HG03565 (cell line): ENCODE measurements around the gene TIGIT.
"Not testable (repeated sequence)": the region's sequence is repeated elsewhere in the genome, so short reads cannot be mapped to it uniquely, and the experiment has no call there.

Experiments
- ATAC-seq: cut with Tn5 transposase; IDR thresholded peaks from one replicate; pipeline ENCODE4 v1.9.1; 2021; ENCODE audit warnings: mild to moderate bottlenecking, moderate library complexity; ENCODE audit not compliant: unreplicated experiment

The TIGIT gene

DNA sequence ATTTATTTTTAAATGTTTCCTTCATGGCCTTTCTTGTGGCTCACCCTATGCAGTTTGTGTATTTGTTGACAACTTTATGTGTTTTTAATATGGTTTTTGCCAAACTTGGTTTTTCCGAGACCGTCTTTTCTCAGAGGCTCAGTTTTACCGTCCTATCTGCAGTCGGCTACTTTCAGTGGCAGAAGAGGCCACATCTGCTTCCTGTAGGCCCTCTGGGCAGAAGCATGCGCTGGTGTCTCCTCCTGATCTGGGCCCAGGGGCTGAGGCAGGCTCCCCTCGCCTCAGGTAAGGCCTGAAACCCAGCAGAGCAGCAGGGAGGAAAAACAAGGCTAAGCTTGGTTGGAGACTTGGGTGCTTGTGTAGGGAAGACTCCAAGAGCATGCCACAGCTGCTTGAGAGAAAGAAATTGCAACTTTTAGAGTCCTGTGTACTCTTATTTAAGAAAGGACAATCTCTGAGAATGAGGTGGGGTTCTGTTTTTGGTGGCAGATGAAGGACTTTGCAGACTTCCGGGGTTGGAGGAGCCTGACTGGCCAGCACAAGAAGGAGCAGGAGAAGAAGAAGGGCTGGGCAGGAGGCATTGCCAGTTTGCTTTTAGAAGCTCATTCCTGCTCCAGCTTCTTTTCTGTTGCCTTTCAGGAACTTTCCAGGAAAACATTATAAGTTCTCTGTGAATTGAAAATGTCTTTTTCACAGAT is at the start of gene TIGIT:
Gene TIGIT (plus strand): TSS at position 191 of the 698 bp plus-strand sequence. CDS start 34 bp downstream, at position 225.
- no peak for ATAC-seq

DNA sequence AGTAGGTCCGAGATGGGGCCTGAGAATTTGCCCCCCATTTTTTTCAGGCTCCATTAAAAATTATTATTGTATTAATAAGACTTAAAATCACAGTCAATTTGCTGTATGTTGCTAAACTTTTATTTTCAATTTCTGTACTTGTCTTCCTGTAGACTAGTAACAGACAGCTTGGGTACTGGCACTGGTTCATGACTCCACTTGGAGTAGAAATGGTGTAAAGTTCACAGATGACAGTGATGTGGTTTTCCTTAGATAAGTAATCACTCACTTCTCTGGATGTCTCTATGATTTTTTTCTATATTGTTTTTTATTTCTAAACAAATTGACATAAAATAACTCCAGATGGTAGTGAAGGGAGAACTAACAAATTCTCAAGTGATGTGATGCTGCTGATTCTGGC is 40.9 kb upstream of the TIGIT start:
- no peak for ATAC-seq

DNA sequence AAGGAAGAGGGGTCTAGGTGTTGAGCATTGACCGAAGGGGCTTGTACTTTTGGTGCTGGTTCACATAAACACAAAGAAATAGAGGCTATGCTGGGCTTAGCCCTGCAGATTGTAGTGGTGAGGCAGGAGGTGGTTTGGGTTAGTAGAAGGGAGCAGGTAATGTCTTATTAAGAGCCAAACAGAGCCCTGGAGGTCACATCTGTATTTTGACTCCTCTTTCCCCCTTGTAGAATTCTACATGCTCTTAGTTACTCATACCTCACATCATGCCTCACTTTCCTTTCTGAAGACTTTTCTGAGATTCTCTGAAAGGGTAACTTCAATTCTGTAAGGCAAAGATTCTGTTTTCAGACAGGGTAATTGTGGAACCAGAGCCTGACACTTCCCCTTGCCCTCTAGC is 40.3 kb upstream of the TIGIT start:
- ATAC-seq, result no peak

DNA sequence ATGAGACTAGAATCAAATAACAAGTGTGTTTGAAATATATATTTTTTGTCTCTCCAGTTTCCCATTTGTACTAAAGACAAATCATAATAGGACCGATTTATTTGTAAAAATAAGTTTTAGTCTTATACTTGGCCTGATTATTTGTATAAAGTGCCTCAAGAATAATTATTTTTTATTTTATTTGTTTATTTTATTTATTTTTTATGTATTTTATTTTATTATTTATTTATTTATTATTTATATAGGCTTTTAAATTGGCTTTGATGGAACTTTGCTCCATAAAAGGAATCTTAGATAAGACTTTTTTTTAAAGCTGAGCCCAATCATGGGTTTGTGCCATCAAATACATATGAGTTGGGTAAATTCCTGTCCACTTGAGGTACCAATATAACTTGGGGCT is 34.3 kb upstream of the TIGIT start:
- no peak for ATAC-seq

DNA sequence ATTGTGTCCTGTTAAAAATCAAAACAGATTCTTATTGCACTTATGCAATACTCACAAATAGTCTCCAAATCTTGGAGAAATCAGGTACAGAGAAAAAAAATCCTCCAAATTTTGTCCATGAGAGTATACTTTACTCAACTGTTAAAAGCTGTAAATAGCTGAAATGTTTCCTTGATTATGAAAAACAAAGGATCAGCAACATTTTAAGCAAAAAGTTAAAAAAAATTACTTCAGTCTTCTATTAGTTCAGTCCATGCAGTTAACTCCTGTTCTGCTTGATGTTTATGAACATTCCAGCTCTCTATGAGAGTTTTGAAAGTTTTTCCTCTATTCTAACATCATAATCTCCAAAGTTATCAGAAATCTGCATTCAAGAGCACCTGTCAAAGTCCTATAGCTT is 33.7 kb upstream of the TIGIT start:
- no peak for ATAC-seq

DNA sequence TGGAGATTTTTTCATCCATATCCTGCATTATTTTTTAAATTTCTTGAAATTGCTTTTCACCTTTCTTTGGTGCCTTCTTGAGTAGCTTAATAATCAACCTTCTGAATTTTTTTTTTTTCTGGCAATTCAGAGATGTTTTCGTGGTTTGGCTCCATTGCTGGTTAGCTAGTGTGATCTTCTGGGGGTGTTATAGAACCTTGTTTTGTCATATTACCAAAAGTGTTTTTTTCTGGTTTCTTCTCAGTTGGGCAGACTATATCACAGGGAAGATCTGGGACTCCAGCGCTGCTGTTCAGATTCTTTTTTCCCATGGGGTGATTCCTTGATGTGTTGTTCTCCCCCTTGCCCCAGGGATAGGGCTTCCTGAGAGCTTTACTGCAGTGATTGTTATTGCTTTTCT is 23.8 kb upstream of the TIGIT start:
- no peak for ATAC-seq

DNA sequence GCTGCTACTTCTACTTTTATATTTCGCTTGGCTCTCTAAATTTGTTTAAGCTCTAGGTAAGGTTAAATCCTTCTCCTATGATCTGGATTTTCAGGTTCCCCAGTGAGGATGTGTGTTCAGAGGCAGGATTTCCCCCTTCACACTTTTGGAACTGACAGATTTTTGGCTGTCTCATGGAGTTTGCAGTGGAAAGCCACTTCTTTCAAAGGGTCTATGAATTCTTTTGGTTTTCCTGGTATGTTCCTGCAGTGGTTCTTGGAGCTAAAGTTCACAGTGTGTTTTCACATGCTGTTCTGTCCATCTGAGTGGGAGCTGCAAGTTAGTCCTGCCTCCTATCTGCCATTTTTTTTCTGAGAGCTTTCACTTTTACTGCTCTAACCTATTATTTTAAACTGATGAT is 21.6 kb upstream of the TIGIT start:
- ATAC-seq, result no peak

DNA sequence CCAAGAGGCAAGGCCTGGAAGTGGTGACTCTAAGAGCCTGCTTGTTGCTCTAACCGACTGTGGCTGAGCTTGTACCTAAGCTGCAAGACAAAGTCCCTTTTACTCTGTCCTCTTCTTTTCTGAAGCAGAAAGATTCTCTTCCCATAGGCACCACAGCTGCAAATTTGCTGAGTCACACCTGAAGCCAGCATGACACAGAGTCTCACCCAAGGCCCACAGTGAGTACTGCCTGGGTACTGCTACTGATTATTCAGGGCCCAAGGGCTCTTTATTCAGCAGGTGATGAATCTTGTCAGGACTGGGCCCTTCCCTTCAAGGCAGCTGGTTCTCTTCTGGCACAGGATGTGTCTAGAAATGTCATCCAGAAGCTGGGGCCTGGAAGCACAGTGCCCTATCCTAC is 18.9 kb upstream of the TIGIT start:
- no peak for ATAC-seq

DNA sequence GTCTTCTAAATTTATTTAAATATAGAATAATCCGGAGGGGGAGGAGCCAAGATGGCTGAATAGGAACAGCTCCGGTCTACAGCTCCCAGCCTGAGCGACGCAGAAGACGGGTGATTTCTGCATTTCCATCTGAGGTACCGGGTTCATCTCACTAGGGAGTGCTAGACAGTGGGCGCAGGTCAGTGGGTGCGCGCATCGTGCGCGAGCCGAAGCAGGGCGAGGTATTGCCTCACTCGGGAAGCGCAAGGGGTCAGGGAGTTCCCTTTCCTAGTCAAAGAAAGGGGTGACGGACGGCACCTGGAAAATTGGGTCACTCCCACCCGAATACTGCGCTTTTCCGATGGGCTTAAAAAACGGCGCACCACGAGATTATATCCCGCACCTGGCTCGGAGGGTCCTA is 17.0 kb upstream of the TIGIT start:
- ATAC-seq, result not testable (repeated sequence)

DNA sequence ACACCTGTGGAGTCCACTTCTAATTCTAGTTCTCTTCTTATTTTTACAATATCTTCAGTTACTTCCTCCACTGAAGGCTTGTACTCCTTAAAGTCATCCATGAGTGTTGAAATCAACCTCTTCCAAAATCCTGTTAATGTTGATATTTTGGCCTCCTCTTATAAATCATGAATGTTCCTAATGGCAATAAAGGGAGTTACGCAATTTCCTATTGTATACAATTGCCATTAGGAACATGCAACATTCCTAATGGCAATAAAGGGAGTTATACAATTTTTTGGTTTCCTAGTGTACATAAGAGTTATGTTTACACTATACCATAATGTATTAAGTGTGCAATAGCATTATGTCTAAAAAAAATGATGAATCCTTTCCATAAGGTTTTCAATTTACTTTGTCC is 9.2 kb upstream of the TIGIT start:
- ATAC-seq, result no peak

DNA sequence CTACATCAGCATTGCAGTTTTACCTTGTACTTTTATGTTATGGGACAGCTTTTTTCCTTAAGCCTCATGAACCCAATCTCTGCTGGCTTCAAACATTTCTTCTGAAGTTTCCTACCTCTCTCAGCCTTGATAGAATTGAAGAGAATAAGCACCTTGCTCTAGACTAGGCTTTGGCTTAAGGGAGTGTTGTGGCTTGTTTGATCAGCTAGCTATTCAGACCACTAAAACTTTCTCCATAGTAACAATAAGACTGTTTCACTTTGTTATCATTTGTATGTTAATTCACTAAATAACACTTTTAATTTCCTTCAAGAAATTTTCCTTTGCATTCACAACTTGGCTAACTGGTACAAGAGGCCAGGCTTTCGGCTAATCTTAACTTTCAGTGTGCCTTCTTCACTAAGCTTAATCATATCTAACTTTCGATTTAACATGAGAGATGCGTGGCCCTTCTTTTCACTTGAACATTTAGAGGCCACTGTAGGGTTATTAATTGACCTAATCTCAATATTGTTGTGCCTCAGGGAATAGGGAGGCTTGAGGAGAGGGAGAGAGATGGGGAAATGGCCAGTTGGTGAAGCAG is 8.1 kb upstream of the TIGIT start:
- ATAC-seq, result no peak

DNA sequence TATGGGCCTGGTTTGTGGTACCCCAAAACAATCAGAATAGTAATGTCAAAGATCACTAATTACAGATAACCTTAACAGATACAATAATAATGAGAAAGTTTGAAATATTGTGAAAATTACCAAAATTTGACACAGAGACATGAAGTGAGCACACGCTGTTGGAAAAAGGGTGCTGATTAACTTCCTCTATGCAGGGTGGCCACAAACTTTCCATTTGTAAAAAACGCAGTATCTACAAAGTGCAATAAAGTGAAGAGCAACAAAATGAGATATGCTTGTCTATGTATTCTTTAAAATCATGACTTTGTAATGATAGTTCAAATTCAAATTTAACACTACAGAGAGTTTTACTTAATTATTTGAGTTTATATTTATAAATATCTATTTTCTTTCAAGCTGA is 7.6 kb upstream of the TIGIT start:
- ATAC-seq, result no peak

DNA sequence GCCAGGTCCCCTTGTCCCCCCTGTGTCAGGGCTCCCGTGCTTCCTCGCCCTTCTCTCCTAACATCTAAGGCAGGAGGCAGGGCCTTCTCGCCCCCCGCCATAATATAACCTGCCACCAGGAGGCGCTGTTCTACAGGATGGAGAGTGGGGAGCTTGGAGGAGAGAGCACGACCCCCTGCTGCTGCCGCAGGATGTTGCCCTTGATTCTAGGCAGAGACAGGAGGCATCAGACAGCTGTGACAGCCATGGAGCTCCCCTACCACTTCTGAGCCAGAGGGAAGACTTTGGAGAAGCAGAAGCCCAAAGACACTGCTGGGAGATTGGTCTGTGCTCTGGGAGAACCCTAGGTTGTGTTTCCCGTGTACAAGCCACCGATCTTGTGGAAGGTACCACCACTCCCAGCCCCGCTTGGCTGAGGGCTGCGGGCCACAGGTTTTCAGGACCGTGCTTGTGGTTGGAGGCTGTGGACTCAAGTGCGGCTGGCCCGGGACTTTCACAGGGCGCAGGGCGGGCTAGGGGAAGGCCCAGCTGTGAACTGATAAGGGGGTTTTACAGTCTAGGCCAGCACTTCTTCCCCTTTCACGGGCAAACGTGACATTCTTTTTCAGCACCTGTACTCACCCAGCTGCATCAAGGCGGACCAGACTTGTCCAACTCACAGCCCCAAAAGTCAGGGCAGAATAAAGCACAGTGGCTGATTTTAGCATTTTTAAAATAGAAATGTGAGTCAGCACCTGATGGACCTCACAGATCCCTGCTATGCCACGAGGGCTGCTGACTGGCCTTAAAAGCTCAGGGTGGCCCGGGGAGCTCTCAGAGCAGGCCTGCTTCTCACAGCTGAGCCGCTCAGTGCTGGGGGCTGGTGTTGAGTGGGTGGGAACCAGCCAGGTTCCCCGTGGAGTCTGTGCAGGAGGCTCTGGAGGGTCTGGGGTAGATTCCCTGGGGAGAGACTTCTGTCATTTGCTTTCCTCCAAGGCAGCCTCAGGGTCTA is 2.6 kb upstream of the TIGIT start:
- peak; percentile 83 for ATAC-seq

DNA sequence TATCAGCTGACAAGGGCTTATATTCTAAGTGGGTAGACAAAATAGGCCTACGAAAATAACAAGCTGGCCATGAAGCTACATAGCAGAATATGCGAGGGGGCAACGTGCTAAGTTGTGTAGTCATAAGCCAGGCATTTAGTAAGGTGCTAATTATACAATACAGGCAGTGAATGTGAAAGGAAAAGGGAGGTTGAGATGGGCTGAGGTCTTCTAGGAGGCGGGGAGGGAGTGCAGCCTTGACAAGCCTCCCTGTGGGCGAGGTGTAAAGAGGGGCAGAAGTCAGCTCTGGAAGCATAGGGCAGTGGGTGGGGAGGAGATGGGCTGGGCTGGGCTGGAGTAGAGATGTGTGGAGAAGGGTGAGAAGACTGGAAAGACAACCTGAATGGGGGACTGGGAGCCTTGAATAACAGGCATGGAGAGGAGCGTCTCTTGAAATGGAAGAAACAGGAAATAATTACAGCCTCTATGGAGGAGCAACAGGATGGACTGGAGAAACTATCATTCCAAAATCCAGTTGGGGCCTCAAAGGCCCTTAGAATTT is 1.2 kb downstream of the TIGIT start:
- no peak for ATAC-seq

DNA sequence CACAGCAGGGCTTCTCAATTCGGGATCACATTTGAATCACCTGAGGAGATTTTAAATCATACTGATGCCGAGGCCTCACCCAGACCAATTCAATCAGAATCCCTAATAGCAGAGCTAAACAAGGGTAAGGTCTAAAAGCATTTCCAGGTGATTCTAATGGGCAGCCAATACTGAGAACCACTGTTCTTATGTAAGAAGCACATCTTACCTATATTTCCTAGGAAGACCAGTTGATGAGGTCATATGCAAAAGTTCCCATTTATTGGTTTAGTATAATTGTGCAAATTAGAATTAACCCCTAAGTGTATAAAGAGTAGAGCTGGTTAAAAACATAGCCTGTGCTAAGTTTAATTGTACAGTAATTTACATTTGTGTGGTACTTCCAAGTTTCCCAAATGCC is 2.1 kb downstream of the TIGIT start:
- ATAC-seq, result no peak

DNA sequence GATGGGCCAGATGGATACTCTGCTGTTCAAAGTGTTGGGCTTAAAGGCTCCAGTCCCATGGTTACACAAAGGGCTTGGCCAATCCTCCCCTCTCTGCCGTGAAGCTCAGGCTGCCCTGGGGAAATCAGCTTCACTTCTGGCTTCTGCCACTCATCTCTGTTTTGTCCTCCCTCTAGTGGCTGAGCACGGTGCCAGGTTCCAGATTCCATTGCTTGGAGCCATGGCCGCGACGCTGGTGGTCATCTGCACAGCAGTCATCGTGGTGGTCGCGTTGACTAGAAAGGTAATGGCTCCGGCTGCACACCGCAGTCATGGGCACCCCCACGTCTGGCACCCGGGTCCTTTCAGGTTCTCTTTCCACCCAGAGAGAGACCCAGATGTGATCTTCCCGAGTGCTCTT is 5.6 kb downstream of the TIGIT start:
- no peak for ATAC-seq

DNA sequence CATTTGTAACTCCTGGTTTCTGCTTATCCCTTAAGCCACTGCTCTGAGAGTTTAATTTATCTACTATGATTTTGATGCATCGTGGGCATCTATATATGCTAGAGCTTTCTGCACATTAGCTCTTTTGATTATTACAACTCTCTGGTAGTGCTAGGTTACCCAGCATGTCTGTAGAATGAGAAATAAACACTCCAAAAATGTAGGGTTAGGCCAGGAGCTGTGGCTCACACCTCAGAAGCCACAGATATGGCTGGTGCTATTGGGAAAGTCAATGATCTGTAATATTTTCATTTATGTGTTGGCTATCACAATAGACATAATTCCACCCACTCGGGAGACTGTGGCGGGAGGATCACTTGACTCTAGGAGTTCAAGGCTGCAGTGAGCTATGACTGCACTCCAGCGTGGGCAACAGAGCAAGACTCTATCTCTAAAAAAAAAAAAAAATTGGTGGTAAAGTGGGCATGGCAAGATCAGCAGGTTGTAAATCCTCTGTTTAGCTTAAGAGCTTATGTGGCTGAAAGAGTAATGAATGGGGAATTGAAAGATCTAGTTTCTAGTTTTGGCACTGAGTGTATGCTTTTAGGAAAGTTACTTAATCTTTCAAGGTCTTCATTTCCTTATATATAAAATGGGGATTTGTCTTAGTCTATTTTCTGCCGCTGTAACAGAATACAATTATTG is 6.3 kb downstream of the TIGIT start:
- no peak for ATAC-seq

DNA sequence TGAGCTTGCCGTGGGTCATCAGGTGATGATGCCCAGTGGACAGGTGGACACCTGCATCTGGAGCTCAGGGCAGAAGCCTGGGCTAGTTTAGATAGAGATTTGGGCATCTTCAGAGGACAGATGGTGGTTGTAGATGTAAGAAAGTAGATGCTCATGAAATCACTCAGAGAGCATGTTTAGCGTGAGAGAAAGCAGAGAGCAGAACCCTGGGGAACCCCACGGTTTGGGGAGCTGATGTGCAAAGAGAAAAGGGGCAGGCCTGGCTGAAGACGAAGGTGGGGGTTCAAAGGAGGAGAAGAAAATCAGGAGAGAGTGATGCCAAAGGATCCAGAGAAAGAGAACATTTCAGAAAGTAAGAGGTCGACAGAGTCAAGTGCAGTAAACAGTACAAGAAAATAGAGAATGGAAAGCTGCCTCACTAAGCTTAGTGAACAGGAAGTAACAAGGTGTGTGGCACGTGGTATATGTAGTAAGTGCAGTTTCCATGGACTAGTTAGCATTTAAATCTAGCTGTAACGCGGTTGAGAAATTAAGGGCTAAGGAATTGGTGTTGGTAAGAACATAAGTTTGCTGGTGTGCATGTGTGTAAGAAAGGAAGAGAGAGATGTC is 13.5 kb downstream of the TIGIT start:
- ATAC-seq, result peak; percentile 49

DNA sequence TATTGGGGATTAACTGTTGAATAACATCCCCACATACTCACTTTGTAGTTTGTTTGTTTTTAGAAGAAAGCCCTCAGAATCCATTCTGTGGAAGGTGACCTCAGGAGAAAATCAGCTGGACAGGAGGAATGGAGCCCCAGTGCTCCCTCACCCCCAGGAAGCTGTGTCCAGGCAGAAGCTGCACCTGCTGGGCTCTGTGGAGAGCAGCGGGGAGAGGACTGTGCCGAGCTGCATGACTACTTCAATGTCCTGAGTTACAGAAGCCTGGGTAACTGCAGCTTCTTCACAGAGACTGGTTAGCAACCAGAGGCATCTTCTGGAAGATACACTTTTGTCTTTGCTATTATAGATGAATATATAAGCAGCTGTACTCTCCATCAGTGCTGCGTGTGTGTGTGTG is 14.0 kb downstream of the TIGIT start:
- no peak for ATAC-seq

DNA sequence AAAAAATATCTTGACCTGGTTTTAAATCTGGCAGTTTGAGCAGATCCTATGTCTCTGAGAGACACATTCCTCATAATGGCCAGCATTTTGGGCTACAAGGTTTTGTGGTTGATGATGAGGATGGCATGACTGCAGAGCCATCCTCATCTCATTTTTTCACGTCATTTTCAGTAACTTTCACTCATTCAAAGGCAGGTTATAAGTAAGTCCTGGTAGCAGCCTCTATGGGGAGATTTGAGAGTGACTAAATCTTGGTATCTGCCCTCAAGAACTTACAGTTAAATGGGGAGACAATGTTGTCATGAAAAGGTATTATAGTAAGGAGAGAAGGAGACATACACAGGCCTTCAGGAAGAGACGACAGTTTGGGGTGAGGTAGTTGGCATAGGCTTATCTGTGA is 14.5 kb downstream of the TIGIT start:
- ATAC-seq, result peak; percentile 10

DNA sequence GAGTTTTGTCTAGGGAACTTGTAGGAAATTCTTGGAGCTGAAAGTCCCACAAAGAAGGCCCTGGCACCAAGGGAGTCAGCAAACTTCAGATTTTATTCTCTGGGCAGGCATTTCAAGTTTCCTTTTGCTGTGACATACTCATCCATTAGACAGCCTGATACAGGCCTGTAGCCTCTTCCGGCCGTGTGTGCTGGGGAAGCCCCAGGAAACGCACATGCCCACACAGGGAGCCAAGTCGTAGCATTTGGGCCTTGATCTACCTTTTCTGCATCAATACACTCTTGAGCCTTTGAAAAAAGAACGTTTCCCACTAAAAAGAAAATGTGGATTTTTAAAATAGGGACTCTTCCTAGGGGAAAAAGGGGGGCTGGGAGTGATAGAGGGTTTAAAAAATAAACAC is 15.0 kb downstream of the TIGIT start:
- peak; percentile 61 for ATAC-seq
